Measurements from ENCODE around the gene SPTLC2. TPM values are rescaled to one million over a fixed set of nuclear protein-coding genes. Genes with fewer than 3 reads are reported as not detected.

Gene SPTLC2
- total RNA-seq, 4 donors from 2014 or later: 14.5 to 51.3 (median 35.8) TPM

GRCh38 chr14:77478029-77478428, 138.4 kb downstream of the SPTLC2 start:
- H3K9me3 ChIP-seq: no peaks in the 10 kb centered on the region
- no peak for DNase-seq
- in situ Hi-C loops (cut with MboI; ENCODE audit: low pct_ligation_motif_present in 1 of 4, low pct_unique_long_range_greater_than_20kb in 1 of 4, low sequenced_read_pairs in 3 of 4): no loop called here
- H3K27ac ChIP-seq: no peak overlapping the region
- no peaks in the 10 kb centered on the region for H3K36me3 ChIP-seq
- H3K4me1 ChIP-seq: no peaks in the 10 kb centered on the region
- whole genome bisulfite sequencing, 2 donors (ENCODE audit: low coverage in 1 of 2): 93% methylated on average over 4 of the region's 5 CpGs; no CpG with 5 or more reads in 1 of the 2 donors
- H3K27me3 ChIP-seq: no peaks in the 10 kb centered on the region
- no peak for TF ChIP-seq EP300 (IDR thresholded peaks at IDR 0.05; ENCODE audit: low read depth)
- TF ChIP-seq POLR2A (IDR thresholded peaks at IDR 0.05): no peak
- TF ChIP-seq POLR2AphosphoS5 (IDR thresholded peaks at IDR 0.05): no peak
- TF ChIP-seq CTCF (IDR thresholded peaks at IDR 0.05): no peak
- H3K4me3 ChIP-seq: no peak overlapping the region
- intact Hi-C loops (cut with DNase I; ENCODE audit: low total_unique reads): no loop called here

GRCh38 chr14:77475432-77476115, 140.9 kb downstream of the SPTLC2 start:
- Histone ChIP-seq H3K27ac (no peak overlapping the region), H3K36me3 (no peaks in the 10 kb centered on the region), H3K27me3 (no peaks in the 10 kb centered on the region), H3K4me3 (no peak overlapping the region), H3K9me3 (no peaks in the 10 kb centered on the region), H3K4me1 (no peaks in the 10 kb centered on the region)
- intact Hi-C loops (cut with DNase I; ENCODE audit: low total_unique reads) (no loop called here), in situ Hi-C loops (cut with MboI; ENCODE audit: low pct_ligation_motif_present in 1 of 4, low pct_unique_long_range_greater_than_20kb in 1 of 4, low sequenced_read_pairs in 3 of 4) (no loop called here)
- TF ChIP-seq POLR2A (IDR thresholded peaks at IDR 0.05) (no peak), CTCF (IDR thresholded peaks at IDR 0.05) (no peak), POLR2AphosphoS5 (IDR thresholded peaks at IDR 0.05) (no peak), EP300 (IDR thresholded peaks at IDR 0.05; ENCODE audit: low read depth) (no peak)
- 92% methylated on average over 31 of the region's 35 CpGs; no CpG with 5 or more reads in 1 of the 2 donors for WGBS, 2 donors (ENCODE audit: low coverage in 1 of 2)
- DNase-seq: no peak

- Histone ChIP-seq H3K27ac (no peak overlapping the region), H3K4me1 (peaks cover 0 to 5% (median 0%) of the 10 kb centered on the region in 4 donors), H3K4me3 (no peak overlapping the region), H3K9me3 (no peaks in the 10 kb centered on the region), H3K27me3 (no peaks in the 10 kb centered on the region), H3K36me3 (no peaks in the 10 kb centered on the region)
- DNase-seq: no peak
- TF ChIP-seq CTCF (IDR thresholded peaks at IDR 0.05) (no peak), POLR2A (IDR thresholded peaks at IDR 0.05) (no peak), POLR2AphosphoS5 (IDR thresholded peaks at IDR 0.05) (no peak), EP300 (IDR thresholded peaks at IDR 0.05; ENCODE audit: low read depth) (no peak)
- 74% methylated on average over 9 of the region's 9 CpGs; no CpG with 5 or more reads in 1 of the 2 donors for WGBS, 2 donors (ENCODE audit: low coverage in 1 of 2)
- intact Hi-C loops (cut with DNase I; ENCODE audit: low total_unique reads) (no loop called here), in situ Hi-C loops (cut with MboI; ENCODE audit: low pct_ligation_motif_present in 1 of 4, low pct_unique_long_range_greater_than_20kb in 1 of 4, low sequenced_read_pairs in 3 of 4) (no loop called here)
These were observed 141.8 kb downstream of the SPTLC2 start for GRCh38 chr14:77474479-77475177.

- Histone ChIP-seq H3K4me3 (no peak overlapping the region), H3K27me3 (no peaks in the 10 kb centered on the region), H3K9me3 (no peaks in the 10 kb centered on the region), H3K27ac (no peak overlapping the region), H3K4me1 (peaks cover 0 to 10% (median 0%) of the 10 kb centered on the region in 4 donors), H3K36me3 (peaks cover 0 to 5% (median 1%) of the 10 kb centered on the region in 4 donors)
- no peak for TF ChIP-seq POLR2A (IDR thresholded peaks at IDR 0.05)
- TF ChIP-seq EP300 (IDR thresholded peaks at IDR 0.05; ENCODE audit: low read depth): no peak
- TF ChIP-seq POLR2AphosphoS5 (IDR thresholded peaks at IDR 0.05): no peak
- TF ChIP-seq CTCF (IDR thresholded peaks at IDR 0.05): no peak
- 69 to 86% methylated on average over 3 to 5 of the region's 5 CpGs for WGBS, 2 donors (ENCODE audit: low coverage in 1 of 2)
- intact Hi-C loops (cut with DNase I; ENCODE audit: low total_unique reads): no loop called here
- no peak for DNase-seq
- in situ Hi-C loops (cut with MboI; ENCODE audit: low pct_ligation_motif_present in 1 of 4, low pct_unique_long_range_greater_than_20kb in 1 of 4, low sequenced_read_pairs in 3 of 4): no loop called here
These were observed 142.5 kb downstream of the SPTLC2 start for GRCh38 chr14:77473921-77474320.
